Effector memory CD8-positive, alpha-beta T cell (primary cell): ENCODE results near the gene IL19.
"Not testable (repeated sequence)": the region's sequence is repeated elsewhere in the genome, so short reads cannot be mapped to it uniquely, and the experiment has no call there.

Experiments
- ATAC-seq: fragments of 150-1000 bp; cut with Tn5 transposase; replicated peaks from 2 replicates; pipeline ENCODE4 v1.10.0; 2021; ENCODE audit warnings: mild to moderate bottlenecking, moderate library complexity
- DNase-seq, 3 experiments: peaks; one replicate each; pipeline ENCODE4 v3.0.0; 2021
- H3K27ac Mint-ChIP-seq, 2 donors: one replicate each; pipeline ENCODE4 v1.8.0; 2022; ENCODE audit warnings: mild to moderate bottlenecking in 2 of 2, mixed read lengths in 2 of 2, moderate library complexity in 2 of 2
- H3K27me3 Mint-ChIP-seq, 2 donors: one replicate each; pipeline ENCODE4 v1.8.0; 2022; ENCODE audit warnings: mixed read lengths in 2 of 2
- H3K36me3 Mint-ChIP-seq: one replicate; pipeline ENCODE4 v1.8.0; 2022; ENCODE audit warnings: mild to moderate bottlenecking, moderate library complexity, mixed read lengths; ENCODE audit not compliant: insufficient read depth
- H3K4me1 Mint-ChIP-seq, 2 donors: one replicate each; pipeline ENCODE4 v1.8.0; 2022; ENCODE audit warnings: low read depth in 2 of 2, mixed read lengths in 2 of 2
- H3K4me3 Mint-ChIP-seq, 2 donors: one replicate each; pipeline ENCODE4 v1.8.0; 2022; ENCODE audit warnings: mild to moderate bottlenecking in 2 of 2, mixed read lengths in 2 of 2, moderate library complexity in 2 of 2
- H3K9me3 Mint-ChIP-seq, 2 donors: one replicate each; pipeline ENCODE4 v1.8.0; 2022; ENCODE audit warnings: mixed read lengths in 2 of 2

Gene IL19

GRCh38 chr1:206841609-206842323 is 71.2 kb downstream of the IL19 start:
- H3K36me3 Mint-ChIP-seq: no peaks in the 10 kb centered on the region
- no peak for ATAC-seq
- H3K4me3 Mint-ChIP-seq: no peak overlapping the region
- H3K4me1 Mint-ChIP-seq: peaks cover 1 to 3% of the 10 kb centered on the region in 2 donors
- H3K27me3 Mint-ChIP-seq: peaks cover 7 to 47% of the 10 kb centered on the region in 2 donors
- H3K27ac Mint-ChIP-seq: no peak overlapping the region
- H3K9me3 Mint-ChIP-seq: no peaks in the 10 kb centered on the region
- DNase-seq: no peak

DNA sequence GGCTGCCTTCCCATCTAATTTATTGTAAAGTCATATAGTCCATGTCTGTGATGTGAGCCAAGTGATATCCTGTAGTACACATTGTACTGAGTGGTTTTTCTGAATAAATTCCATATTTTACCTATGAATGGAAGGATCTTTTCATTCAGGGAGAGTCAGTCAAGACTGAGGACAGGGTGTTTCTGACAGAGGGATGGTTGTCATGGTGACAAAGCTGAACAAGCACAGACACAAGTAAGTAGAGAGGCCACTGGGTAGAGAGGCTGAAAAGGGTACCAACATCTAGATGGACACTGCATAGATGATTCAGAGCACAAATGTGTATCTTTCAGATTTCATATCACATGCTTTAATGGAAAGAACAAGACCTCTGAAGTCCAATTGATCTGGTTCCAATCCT is 72.3 kb downstream of the IL19 start:
- Mint-ChIP-seq H3K36me3 (no peaks in the 10 kb centered on the region), H3K4me3 (no peak overlapping the region), H3K27ac (no peak overlapping the region), H3K27me3 (peaks cover 0 to 50% of the 10 kb centered on the region in 2 donors), H3K4me1 (peaks cover 3% of the 10 kb centered on the region in 2 donors), H3K9me3 (no peaks in the 10 kb centered on the region)
- ATAC-seq: no peak
- no peak for DNase-seq

- Mint-ChIP-seq H3K27me3 (peaks cover under 1 to 58% of the 10 kb centered on the region in 2 donors), H3K36me3 (no peaks in the 10 kb centered on the region), H3K9me3 (no peaks in the 10 kb centered on the region), H3K4me1 (peaks cover 3% of the 10 kb centered on the region in 2 donors), H3K27ac (no peak overlapping the region), H3K4me3 (no peak overlapping the region)
- ATAC-seq: no peak
- no peak for DNase-seq
These were observed 73.1 kb downstream of the IL19 start for GRCh38 chr1:206843626-206844025.

- Mint-ChIP-seq H3K27ac (no peak overlapping the region), H3K4me1 (peaks cover 2 to 3% of the 10 kb centered on the region in 2 donors), H3K4me3 (no peak overlapping the region), H3K27me3 (peaks cover 25 to 43% of the 10 kb centered on the region in 2 donors), H3K36me3 (no peaks in the 10 kb centered on the region), H3K9me3 (no peaks in the 10 kb centered on the region)
- no peak for ATAC-seq
- DNase-seq: no peak
These were observed 75.9 kb downstream of the IL19 start for GRCh38 chr1:206846487-206846886.

GRCh38 chr1:206847337-206847834 is 76.8 kb downstream of the IL19 start:
- no peak overlapping the region for H3K27ac Mint-ChIP-seq
- no peaks in the 10 kb centered on the region for H3K36me3 Mint-ChIP-seq

DNA sequence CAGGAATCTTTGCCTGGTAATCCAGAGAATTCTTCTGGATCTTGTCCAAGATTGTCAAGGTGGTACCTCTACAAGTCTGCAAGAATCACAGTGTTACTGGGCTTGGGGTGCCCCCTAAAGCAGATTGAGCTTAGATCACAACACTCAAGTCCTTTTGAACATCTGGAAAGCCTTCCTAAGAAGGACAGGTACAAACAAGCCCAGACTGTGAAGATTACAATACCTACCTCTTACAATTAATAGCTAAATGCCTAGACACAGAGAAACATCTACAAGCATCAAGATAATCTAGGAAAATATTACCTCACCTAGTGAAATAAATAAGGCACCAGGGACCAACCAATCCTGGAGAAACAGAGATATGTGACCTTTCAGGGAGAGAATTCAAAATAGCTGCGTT is 77.4 kb downstream of the IL19 start:
- no peak for DNase-seq
- Mint-ChIP-seq H3K9me3 (no peaks in the 10 kb centered on the region), H3K27ac (no peak overlapping the region), H3K36me3 (no peaks in the 10 kb centered on the region), H3K4me1 (peaks cover 2 to 3% of the 10 kb centered on the region in 2 donors), H3K4me3 (no peak overlapping the region), H3K27me3 (peaks cover 28 to 36% of the 10 kb centered on the region in 2 donors)
- no peak for ATAC-seq

More at GRCh38 chr1:206847337-206847834, 76.8 kb downstream of the IL19 start:
- no peaks in the 10 kb centered on the region for H3K9me3 Mint-ChIP-seq
- H3K4me3 Mint-ChIP-seq: no peak overlapping the region
- DNase-seq (no peak), ATAC-seq (no peak)
- H3K27me3 Mint-ChIP-seq: peaks cover 28 to 36% of the 10 kb centered on the region in 2 donors
- H3K4me1 Mint-ChIP-seq: peaks cover 2 to 3% of the 10 kb centered on the region in 2 donors

- Mint-ChIP-seq H3K4me3 (no peak overlapping the region), H3K27ac (no peak overlapping the region)
- ATAC-seq: no peak
These were observed 79.8 kb downstream of the IL19 start for GRCh38 chr1:206850401-206850800.

DNA sequence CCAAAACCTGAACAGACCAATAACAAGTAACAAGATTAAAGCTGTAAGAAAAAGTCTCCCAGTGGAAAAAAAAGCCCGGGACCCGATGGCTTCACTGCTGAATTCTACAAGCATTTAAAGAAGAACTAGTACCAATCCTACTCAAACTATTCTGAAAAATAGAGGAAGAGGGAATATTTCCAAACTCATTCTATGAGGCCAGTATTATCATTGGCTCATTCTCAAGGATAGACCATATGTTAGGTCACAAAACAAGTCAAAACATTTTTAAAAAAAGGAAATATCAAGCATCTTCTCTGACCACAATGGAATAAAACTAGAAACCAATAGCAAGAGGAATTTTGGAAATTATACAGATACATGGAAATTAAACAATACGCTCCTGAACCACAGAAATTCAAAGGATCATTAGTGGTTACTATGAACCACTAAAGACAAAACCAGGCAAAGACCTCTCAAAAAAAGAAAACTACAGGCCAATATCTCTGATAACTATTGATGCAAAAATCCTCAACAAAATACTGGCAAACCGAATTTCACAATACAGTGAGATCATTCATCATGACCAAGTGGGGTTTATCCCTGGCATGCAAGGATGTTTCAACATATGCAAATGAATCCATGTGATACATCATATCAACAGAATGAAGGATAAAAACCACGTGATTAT is 80.9 kb downstream of the IL19 start:
- Mint-ChIP-seq H3K4me3 (no peak overlapping the region), H3K4me1 (peaks cover 0 to 2% of the 10 kb centered on the region in 2 donors), H3K27me3 (peaks cover 25 to 28% of the 10 kb centered on the region in 2 donors), H3K36me3 (no peaks in the 10 kb centered on the region), H3K9me3 (no peaks in the 10 kb centered on the region), H3K27ac (no peak overlapping the region)
- ATAC-seq (no peak), DNase-seq (no peak)

More at GRCh38 chr1:206850401-206850800, 79.8 kb downstream of the IL19 start:
- H3K36me3 Mint-ChIP-seq: no peaks in the 10 kb centered on the region
- H3K9me3 Mint-ChIP-seq: no peaks in the 10 kb centered on the region
- peaks cover 0 to 2% of the 10 kb centered on the region in 2 donors for H3K4me1 Mint-ChIP-seq
- peaks cover 28 to 29% of the 10 kb centered on the region in 2 donors for H3K27me3 Mint-ChIP-seq
- DNase-seq: no peak

- H3K4me3 Mint-ChIP-seq, H3K9me3 Mint-ChIP-seq, H3K36me3 Mint-ChIP-seq, ATAC-seq, H3K27ac Mint-ChIP-seq, DNase-seq, H3K4me1 Mint-ChIP-seq: not testable (repeated sequence)
- H3K27me3 Mint-ChIP-seq: peaks cover 16 to 28% of the 10 kb centered on the region in 2 donors
These were observed 82.1 kb downstream of the IL19 start for GRCh38 chr1:206852662-206853061.

- H3K27me3 Mint-ChIP-seq: peaks cover 6 to 27% of the 10 kb centered on the region in 2 donors
- not testable (repeated sequence) for H3K4me3 Mint-ChIP-seq, H3K36me3 Mint-ChIP-seq, H3K4me1 Mint-ChIP-seq, H3K27ac Mint-ChIP-seq, DNase-seq, ATAC-seq, H3K9me3 Mint-ChIP-seq
These were observed 83.1 kb downstream of the IL19 start for GRCh38 chr1:206853696-206854095.

DNA sequence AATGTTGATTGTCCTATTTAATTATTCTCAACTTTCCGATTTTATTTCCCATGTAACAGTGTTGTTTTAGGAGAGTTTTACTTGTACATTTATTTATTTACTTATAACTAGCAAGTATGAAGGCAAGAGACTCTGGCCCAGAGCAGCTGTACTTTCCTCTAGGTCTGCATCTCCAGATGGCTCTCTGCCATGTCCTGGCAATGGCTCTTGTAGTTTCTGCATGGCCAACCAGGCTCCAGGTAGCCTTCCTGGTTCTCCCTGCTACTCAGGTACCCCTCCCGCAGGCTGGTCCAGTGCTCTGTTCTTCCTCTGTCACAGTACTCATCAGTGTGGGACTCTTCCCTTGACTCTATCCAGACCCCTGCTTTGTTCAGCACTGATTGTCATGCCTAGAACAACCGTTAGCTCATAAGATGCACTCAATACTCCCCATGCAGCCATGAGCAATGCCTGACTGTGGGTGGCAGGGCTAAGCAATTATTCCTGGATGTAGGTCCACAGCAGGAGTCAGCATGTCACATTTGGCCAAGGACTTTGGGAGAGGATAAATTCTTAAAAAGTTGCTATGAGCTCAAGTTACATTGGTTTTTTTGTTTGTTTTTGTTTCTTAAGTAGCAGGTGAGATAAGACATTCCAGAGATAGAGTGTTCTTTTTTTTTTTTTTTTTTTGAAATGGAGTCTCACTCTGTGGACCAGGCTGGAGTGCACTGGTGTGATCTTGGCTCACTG is 84.0 kb downstream of the IL19 start:
- Mint-ChIP-seq H3K27me3 (peaks cover 9 to 20% of the 10 kb centered on the region in 2 donors), H3K27ac (no peak overlapping the region), H3K4me1 (peaks cover 0 to 2% of the 10 kb centered on the region in 2 donors), H3K36me3 (no peaks in the 10 kb centered on the region), H3K9me3 (no peaks in the 10 kb centered on the region), H3K4me3 (no peak overlapping the region)
- ATAC-seq (no peak), DNase-seq (no peak)

- Mint-ChIP-seq H3K27me3 (peaks cover 16% of the 10 kb centered on the region in 2 donors), H3K4me1 (peaks cover 0 to 2% of the 10 kb centered on the region in 2 donors), H3K27ac (no peak overlapping the region), H3K4me3 (no peak overlapping the region), H3K9me3 (no peaks in the 10 kb centered on the region), H3K36me3 (no peaks in the 10 kb centered on the region)
- ATAC-seq: no peak
- DNase-seq: no peak
These were observed 85.3 kb downstream of the IL19 start for GRCh38 chr1:206855859-206856258.

GRCh38 chr1:206856674-206857464 is 86.3 kb downstream of the IL19 start:
- DNase-seq: peak in 1 of 3 experiments; percentile 18
- peak; percentile 58 for ATAC-seq
- H3K27ac Mint-ChIP-seq: no peak overlapping the region
- peaks cover 0 to 2% of the 10 kb centered on the region in 2 donors for H3K4me1 Mint-ChIP-seq
- H3K9me3 Mint-ChIP-seq: no peaks in the 10 kb centered on the region
- no peaks in the 10 kb centered on the region for H3K36me3 Mint-ChIP-seq
- no peak overlapping the region for H3K4me3 Mint-ChIP-seq
- H3K27me3 Mint-ChIP-seq: peaks cover 19 to 26% of the 10 kb centered on the region in 2 donors
